Erythroblast (primary cell): ENCODE measurements around the gene MPRIP.

Experiments used
- GATA1 ChIP-seq: IDR thresholded peaks from 2 replicates; pipeline ENCODE4 v1.6.1; 2011; ENCODE audit warnings: low read depth, mild to moderate bottlenecking, control low read depth, low read length, moderate library complexity
- POLR2A ChIP-seq: IDR thresholded peaks from 2 replicates; pipeline ENCODE4 v1.6.1; 2011; ENCODE audit warnings: mild to moderate bottlenecking, low read length

GRCh38 chr17:17165666-17166308 is 123.5 kb downstream of the MPRIP start:
- no peak for TF ChIP-seq POLR2A
- TF ChIP-seq GATA1: no peak
